GM19397 (cell line): ENCODE measurements around the gene IFIT2.
"Not testable (repeated sequence)": the region's sequence is repeated elsewhere in the genome, so short reads cannot be mapped to it uniquely, and the experiment has no call there.

Experiments
- ATAC-seq: cut with Tn5 transposase; IDR thresholded peaks from one replicate; pipeline ENCODE4 v1.9.1; 2021; ENCODE audit warnings: mild to moderate bottlenecking, moderate library complexity; ENCODE audit not compliant: unreplicated experiment

The IFIT2 gene

DNA sequence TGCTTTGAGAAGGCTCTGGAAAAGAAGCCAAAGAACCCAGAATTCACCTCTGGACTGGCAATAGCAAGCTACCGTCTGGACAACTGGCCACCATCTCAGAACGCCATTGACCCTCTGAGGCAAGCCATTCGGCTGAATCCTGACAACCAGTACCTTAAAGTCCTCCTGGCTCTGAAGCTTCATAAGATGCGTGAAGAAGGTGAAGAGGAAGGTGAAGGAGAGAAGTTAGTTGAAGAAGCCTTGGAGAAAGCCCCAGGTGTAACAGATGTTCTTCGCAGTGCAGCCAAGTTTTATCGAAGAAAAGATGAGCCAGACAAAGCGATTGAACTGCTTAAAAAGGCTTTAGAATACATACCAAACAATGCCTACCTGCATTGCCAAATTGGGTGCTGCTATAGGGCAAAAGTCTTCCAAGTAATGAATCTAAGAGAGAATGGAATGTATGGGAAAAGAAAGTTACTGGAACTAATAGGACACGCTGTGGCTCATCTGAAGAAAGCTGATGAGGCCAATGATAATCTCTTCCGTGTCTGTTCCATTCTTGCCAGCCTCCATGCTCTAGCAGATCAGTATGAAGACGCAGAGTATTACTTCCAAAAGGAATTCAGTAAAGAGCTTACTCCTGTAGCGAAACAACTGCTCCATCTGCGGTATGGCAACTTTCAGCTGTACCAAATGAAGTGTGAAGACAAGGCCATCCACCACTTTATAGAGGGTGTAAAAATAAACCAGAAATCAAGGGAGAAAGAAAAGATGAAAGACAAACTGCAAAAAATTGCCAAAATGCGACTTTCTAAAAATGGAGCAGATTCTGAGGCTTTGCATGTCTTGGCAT is 4.8 kb downstream of the IFIT2 start:
- no peak for ATAC-seq

DNA sequence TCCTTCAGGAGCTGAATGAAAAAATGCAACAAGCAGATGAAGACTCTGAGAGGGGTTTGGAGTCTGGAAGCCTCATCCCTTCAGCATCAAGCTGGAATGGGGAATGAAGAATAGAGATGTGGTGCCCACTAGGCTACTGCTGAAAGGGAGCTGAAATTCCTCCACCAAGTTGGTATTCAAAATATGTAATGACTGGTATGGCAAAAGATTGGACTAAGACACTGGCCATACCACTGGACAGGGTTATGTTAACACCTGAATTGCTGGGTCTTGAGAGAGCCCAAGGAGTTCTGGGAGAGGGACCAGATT is 5.4 kb downstream of the IFIT2 start:
- ATAC-seq: no peak

- ATAC-seq: no peak
Measured at GRCh38 chr10:89308266-89308665, 6.4 kb downstream of the IFIT2 start.

GRCh38 chr10:89308736-89309135 is 6.9 kb downstream of the IFIT2 start:
- ATAC-seq: no peak

DNA sequence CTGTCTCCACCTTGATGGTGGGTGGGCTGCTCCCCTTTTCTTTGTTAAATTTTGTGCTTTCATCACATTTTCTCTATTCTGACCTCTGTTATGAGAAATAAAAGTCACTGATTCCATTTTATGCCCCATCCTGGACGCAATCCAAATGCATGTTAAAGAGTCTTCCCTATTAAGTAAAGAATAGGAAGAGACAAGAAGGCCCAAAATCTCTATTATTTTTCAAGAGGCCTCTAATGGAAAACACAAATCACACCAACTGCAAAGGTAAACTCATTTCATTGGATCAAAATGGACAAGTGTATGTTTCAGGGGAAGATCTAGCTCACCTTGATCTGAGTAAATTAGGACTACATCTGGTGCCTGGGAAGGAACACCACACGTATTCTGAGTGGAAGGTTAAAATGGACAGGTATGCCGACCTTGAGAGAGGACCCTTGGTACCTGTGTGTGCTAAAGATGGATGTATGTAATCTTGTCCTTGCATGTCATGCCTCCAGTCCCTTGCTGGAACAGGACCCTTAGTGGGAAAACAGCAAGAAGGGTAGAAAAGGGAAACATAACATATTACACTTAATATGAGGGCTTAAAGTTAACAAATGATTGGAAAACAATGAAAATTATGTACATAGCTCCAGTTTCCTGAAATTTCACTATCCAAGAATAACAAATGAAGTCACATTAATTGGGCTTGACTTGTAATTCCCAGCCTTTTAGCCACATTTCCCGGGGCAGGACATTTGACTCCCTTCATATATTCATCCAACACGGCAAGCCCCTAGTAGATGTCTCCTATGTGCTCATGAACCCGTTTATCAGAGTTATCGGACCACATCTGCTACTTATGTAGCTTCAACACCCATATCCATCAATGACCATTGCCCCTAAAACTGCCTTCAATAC is 7.6 kb downstream of the IFIT2 start:
- ATAC-seq: no peak

DNA sequence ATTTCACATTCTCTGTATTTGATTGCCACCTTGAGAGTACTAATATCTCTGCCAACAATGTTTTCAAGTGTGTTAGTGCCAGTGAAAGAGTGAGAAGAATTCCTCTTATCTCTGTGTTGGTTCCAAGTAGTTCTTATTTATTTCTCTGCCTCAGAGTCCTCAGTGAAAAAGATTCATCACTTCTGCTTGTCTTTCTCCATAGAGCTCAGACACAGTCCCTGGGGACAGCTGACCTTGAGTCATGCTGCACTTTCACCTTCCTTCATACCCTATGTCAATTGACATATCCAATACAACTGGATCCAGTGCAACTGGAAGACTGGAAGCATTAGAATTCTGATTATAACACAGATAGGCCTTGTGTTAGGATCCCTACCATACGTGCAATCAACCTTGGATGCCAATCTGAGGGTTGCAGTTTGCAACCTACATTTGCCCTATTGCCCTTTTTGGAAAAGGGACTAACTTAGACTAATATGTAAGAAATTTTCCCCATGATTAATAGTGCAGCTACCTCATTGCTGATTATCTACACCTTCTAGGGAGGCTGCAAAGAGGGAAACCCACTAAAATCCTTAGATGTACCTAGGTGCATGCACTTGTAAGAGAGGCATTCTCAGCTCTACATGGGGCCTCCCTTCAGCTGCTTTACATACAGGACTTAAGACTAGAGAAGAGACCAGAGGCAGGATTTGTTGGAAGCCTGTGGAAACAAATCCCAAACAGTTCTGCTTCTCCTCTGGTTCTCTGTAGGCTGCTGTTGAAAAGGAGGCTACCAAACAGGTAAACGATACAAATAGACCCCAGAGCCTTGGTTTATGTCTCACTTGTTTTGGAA is 8.4 kb downstream of the IFIT2 start:
- no peak for ATAC-seq

- ATAC-seq: no peak
Measured at GRCh38 chr10:89312973-89313372, 11.1 kb downstream of the IFIT2 start.

- no peak for ATAC-seq
Measured at GRCh38 chr10:89314676-89315075, 12.8 kb downstream of the IFIT2 start.

DNA sequence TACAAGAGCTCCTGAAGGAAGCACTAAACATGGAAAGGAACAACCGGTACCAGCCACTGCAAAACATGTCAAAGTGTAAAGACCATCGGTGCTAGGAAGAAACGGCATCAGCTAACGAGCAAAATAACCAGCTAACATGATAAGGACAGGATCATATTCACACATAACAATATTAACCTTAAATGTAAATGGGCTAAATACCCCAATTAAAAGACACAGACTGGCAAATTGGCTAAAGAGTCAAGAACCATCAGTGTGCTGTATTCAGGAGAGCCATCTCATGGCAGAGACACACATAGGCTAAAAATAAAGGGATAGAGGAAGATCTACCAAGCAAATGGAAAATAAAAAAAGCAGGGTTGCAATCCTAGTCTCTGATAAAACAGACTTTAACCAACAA is 16.2 kb downstream of the IFIT2 start:
- ATAC-seq: not testable (repeated sequence)

GRCh38 chr10:89325081-89325480 is 23.2 kb downstream of the IFIT2 start:
- not testable (repeated sequence) for ATAC-seq

DNA sequence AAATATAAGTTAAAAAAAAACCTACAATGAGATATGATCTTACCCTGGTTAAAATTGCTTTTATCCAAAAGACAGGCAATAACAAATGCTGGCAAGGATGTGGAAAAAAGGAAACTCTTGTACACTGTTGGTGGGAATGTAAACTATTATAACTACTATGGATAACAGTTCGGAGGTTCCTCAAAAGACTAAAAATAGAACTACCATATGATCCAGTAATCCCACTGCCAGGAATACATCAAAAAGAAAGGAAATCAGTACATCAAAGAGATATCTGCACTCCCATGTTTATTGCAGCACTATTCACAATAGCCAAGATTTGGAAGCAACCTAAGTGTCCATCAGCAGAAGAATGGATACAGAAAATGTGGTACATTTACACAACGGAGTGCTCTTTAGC is 24.0 kb downstream of the IFIT2 start:
- ATAC-seq: not testable (repeated sequence)

DNA sequence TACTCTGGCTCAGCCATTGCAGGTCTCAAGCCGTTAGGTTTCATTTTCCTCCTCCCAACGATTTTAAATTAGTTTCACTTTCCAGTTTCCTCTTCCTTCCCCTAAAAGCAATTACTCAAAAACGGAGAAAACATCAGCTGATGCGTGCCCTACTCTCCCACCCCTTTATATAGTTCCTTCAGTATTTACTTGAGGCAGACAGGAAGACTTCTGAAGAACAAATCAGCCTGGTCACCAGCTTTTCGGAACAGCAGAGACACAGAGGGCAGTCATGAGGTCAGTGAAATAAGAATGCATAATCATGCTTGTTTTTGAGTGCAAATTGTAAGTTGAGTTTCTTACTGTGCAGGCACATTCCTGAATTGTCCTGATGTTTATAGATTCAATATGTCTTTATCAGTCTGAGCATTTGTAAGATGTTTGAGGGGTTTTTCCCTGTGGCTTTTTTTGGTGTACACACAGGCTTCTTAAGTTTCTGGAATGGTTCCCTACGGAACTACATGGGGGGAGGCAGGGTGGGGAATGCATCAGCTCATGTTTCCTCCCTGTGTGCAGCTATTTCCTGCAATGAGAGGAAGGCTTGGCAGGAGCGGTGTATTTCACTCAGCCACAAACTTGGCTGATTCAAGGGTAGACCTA is 26.1 kb downstream of the IFIT2 start, which contains the start of gene IFIT3:
Gene IFIT3, plus strand, starts transcription at position 195 of the 639 bp plus-strand sequence. Its CDS starts 77 bp downstream, at position 272.
- no peak for ATAC-seq

GRCh38 chr10:89329151-89329550 is 27.3 kb downstream of the IFIT2 start:
- no peak for ATAC-seq

DNA sequence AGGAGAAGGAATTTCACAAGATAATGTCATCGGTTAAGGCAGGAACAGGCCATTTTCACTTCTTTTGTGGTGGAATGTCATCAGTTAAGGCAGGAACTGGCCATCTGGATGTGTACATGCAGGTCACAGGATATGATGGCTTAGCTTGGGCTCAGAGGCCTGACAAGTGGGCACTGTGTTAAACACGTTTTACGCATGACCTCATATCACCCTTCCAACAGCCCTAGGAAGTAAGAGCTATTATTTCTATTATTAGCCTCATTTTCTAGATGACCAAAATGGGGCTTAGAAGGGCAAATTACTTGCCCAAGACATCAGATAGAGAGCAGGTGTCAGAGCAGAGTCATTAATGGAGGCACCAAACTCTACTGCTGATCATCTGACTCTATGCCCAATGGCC is 28.2 kb downstream of the IFIT2 start:
- ATAC-seq: not testable (repeated sequence)

- no peak for ATAC-seq
Measured at GRCh38 chr10:89330537-89331212, 28.8 kb downstream of the IFIT2 start.

- not testable (repeated sequence) for ATAC-seq
Measured at GRCh38 chr10:89331487-89332122, 29.8 kb downstream of the IFIT2 start.

DNA sequence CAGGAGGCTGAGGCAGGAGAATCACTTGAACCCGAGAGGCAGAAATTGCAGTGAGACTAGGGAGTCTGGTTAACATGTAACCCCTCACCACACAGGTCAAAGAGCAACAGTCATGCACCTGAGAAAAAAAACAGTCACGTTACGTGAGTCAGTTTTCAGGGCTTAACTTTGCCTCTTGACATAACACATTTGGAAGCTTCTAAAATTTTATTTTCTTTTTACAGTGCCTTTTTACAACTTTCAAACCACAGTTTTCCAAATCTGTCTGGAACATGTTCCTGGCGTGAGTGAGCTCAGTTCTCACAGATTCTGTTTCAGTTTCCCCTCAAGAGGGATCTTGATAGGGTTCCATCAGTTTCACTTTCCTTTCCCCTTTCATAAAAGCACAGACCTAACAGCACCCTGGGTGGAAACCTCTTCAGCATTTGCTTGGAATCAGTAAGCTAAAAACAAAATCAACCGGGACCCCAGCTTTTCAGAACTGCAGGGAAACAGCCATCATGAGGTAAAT is 30.3 kb downstream of the IFIT2 start:
- no peak for ATAC-seq

DNA sequence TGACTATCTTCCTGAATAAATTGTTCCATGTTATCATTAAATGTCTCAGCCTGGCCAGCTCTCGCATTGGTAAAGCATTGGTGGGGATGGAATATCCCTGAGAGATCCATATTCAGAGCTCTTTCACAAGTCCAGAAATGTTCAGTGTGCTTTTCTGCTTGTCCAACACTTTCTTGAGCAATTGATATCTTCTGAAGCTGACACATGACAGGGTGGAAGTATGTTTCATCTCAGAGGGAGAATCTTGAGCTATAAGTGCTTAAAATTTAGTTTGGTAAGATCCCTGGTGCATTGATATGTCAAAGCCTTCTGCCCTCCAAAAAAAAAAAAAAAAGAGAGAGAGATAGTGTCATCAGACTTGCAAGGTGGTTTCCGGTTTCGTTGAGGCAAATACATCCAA is 33.4 kb downstream of the IFIT2 start:
- ATAC-seq: no peak

GRCh38 chr10:89336241-89336640 is 34.4 kb downstream of the IFIT2 start:
- no peak for ATAC-seq
